GM12865 (cell line): ENCODE measurements around the gene CDKN2B.

Experiments used
- DNase-seq: peaks from one replicate; pipeline ENCODE4 v3.0.0; 2010; ENCODE audit warnings: low read depth
- H3K4me3 ChIP-seq: 2 replicates; pipeline ENCODE4 v1.5.1; 2011; ENCODE audit warnings: mild to moderate bottlenecking, low read depth, low read length, control low read depth
- CTCF ChIP-seq: IDR thresholded peaks from 2 replicates; pipeline ENCODE4 v1.5.1; 2011; ENCODE audit warnings: low read length, control low read depth, low read depth, inconsistent platforms; ENCODE audit not compliant: insufficient read depth; ENCODE audit errors: missing control alignments

The CDKN2B gene

GRCh38 chr9:21970800-21971640, 38.1 kb downstream of the CDKN2B start:
- no peak for DNase-seq
- TF ChIP-seq CTCF: no peak
- H3K4me3 ChIP-seq: no peak overlapping the region

- no peak overlapping the region for H3K4me3 ChIP-seq
- TF ChIP-seq CTCF: no peak
- no peak for DNase-seq
Measured at GRCh38 chr9:21969951-21970799, 38.9 kb downstream of the CDKN2B start.

GRCh38 chr9:21969011-21969940, 39.8 kb downstream of the CDKN2B start:
- TF ChIP-seq CTCF: no peak
- H3K4me3 ChIP-seq: no peak overlapping the region
- DNase-seq: no peak

- H3K4me3 ChIP-seq: no peak overlapping the region
- TF ChIP-seq CTCF: no peak
- DNase-seq: no peak
Measured at GRCh38 chr9:21968331-21969010, 40.6 kb downstream of the CDKN2B start.

GRCh38 chr9:21967702-21968101, 41.4 kb downstream of the CDKN2B start:
- DNase-seq: no peak
- H3K4me3 ChIP-seq: no peak overlapping the region
- TF ChIP-seq CTCF: no peak

GRCh38 chr9:21967169-21967568, 41.9 kb downstream of the CDKN2B start:
- no peak for DNase-seq
- no peak for TF ChIP-seq CTCF
- no peak overlapping the region for H3K4me3 ChIP-seq
